ENCODE results near the gene HAGH. TPM values are rescaled to one million over a fixed set of nuclear protein-coding genes. Genes with fewer than 3 reads are reported as not detected.

HAGH gene
- total RNA-seq, 1 donor = 32.9 TPM

DNA sequence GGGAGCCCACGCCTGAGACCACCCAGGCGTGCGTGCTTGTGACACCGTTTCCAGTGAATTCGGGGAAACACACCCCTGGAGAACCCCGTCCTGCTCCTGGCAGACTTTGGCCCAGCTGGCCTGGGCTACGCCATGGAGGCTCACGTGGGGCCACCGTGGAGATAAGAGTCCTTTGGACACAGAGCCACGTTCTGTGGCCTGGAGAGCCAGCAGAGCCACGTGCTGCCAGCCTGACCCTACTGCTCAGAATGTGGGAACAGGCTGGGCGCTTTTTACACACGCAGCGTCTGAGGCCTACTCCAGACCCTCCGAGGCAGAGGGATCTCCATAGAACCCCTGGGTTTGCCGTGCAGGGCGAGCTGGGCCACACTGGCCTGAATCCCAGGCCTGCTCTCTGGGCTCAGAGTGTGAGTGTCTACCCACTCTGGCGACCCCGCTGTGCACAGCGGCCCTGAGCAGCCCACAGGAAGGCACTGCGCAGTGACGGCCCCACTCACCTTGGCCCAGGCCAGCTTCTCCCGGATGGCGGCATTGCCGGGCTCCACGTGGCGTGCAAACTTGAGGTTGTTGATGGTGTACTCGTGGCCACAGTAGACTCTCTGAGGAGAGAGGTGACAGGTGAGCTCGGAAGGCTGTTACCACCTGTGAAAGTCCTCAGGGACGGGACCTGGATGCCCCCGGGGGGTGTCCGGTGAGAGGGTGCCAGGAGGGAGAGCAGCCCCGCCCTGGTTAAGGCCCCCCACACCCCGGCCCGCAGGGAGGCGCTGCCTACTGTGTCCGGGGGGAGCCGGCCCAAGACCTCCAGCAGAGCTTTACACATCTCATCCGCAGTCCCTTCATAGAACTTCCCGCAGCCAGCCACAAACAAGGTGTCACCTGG lies 10.0 kb downstream of the HAGH start:
- Histone ChIP-seq H3K4me3 (ENCODE audit: insufficient read depth, low read length) (no peak overlapping the region), H3K4me2 (ENCODE audit: insufficient read depth, low read length) (no peak overlapping the region), H3K9me3 (ENCODE audit: low read depth, low read length) (no peaks in the 10 kb centered on the region), H2AFZ (ENCODE audit: low read length) (no peak overlapping the region), H3K79me2 (ENCODE audit: insufficient read depth, low read length) (peaks cover 2% of the 10 kb centered on the region), H4K20me1 (ENCODE audit: insufficient read depth, low read length) (no peaks in the 10 kb centered on the region), H3K36me3 (ENCODE audit: insufficient read depth, low read length) (peaks cover 17% of the 10 kb centered on the region), H3K4me1 (ENCODE audit: insufficient read depth, low read length) (peaks cover 3% of the 10 kb centered on the region), H3K27me3 (ENCODE audit: insufficient read depth, low read length) (no peaks in the 10 kb centered on the region), H3K27ac (ENCODE audit: low read depth, low read length) (no peak overlapping the region)
- DNase-seq (ENCODE audit: insufficient read length, low spot score, missing footprints) = no peak
- TF ChIP-seq, protein P1, sequence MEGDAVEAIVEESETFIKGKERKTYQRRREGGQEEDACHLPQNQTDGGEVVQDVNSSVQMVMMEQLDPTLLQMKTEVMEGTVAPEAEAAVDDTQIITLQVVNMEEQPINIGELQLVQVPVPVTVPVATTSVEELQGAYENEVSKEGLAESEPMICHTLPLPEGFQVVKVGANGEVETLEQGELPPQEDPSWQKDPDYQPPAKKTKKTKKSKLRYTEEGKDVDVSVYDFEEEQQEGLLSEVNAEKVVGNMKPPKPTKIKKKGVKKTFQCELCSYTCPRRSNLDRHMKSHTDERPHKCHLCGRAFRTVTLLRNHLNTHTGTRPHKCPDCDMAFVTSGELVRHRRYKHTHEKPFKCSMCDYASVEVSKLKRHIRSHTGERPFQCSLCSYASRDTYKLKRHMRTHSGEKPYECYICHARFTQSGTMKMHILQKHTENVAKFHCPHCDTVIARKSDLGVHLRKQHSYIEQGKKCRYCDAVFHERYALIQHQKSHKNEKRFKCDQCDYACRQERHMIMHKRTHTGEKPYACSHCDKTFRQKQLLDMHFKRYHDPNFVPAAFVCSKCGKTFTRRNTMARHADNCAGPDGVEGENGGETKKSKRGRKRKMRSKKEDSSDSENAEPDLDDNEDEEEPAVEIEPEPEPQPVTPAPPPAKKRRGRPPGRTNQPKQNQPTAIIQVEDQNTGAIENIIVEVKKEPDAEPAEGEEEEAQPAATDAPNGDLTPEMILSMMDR (IDR thresholded peaks at IDR 0.05; ENCODE audit: extremely low read depth, low read depth, low read length) = no peak

DNA sequence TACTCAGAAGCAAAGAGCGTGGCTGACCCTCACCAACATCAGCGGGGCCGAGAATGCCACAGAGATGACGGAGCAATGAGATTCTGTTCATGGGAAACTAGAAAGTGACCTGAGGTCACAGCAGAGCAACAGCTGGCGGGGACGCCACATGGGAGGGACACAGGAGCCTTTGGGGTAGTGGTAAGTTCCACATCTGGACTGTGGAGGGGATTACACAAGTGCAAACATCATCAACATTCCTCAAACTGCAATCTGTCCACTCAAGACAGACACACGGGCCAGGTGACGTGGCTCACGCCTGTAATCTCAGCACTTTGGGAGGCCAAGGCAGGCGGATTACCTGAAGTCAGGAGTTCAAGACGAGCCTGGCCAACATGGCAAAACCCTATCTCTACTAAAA lies 11.2 kb downstream of the HAGH start:
- Histone ChIP-seq H3K4me2 (ENCODE audit: insufficient read depth, low read length) (no peak overlapping the region), H3K4me1 (ENCODE audit: insufficient read depth, low read length) (peaks cover 3% of the 10 kb centered on the region), H3K4me3 (ENCODE audit: insufficient read depth, low read length) (no peak overlapping the region), H3K9me3 (ENCODE audit: low read depth, low read length) (no peaks in the 10 kb centered on the region), H3K27me3 (ENCODE audit: insufficient read depth, low read length) (no peaks in the 10 kb centered on the region), H3K79me2 (ENCODE audit: insufficient read depth, low read length) (no peaks in the 10 kb centered on the region), H4K20me1 (ENCODE audit: insufficient read depth, low read length) (no peaks in the 10 kb centered on the region), H3K36me3 (ENCODE audit: insufficient read depth, low read length) (peaks cover 19% of the 10 kb centered on the region), H3K27ac (ENCODE audit: low read depth, low read length) (no peak overlapping the region), H2AFZ (ENCODE audit: low read length) (no peak overlapping the region)
- DNase-seq (ENCODE audit: insufficient read length, low spot score, missing footprints) = no peak
- TF ChIP-seq, protein P1 (IDR thresholded peaks at IDR 0.05; ENCODE audit: extremely low read depth, low read depth, low read length) = no peak

DNA sequence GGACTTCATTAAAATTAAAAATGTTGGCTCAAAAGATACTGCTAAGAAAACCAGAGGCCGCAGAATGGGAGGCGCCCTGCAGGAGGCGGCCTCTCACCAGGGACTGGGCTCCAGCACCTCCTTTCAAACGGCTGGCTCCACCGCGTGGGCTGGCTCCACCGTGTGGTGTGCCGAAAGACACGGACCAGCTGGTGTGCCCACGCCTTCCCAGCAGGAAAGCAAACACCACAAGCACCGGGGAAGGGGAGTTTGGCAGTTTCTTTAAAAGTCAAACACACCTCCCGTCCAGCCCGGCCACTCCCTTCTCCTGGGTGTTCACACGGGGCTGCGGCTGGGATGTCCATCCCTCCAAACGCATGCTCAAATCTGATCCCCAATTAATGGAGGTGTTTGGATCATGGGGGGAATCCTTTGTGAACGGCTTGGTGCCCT lies 13.9 kb downstream of the HAGH start:
- peak overlapping the region; percentile 30 for H3K4me3 ChIP-seq (ENCODE audit: insufficient read depth, low read length)
- peak; percentile 98 for DNase-seq (ENCODE audit: insufficient read length, low spot score, missing footprints)
- TF ChIP-seq, protein P1 (IDR thresholded peaks at IDR 0.05; ENCODE audit: extremely low read depth, low read depth, low read length) = peak; percentile 52
- H3K4me1 ChIP-seq (ENCODE audit: insufficient read depth, low read length) = peaks cover 3% of the 10 kb centered on the region
- no peaks in the 10 kb centered on the region for H4K20me1 ChIP-seq (ENCODE audit: insufficient read depth, low read length)
- peaks cover 25% of the 10 kb centered on the region for H3K36me3 ChIP-seq (ENCODE audit: insufficient read depth, low read length)
- no peaks in the 10 kb centered on the region for H3K27me3 ChIP-seq (ENCODE audit: insufficient read depth, low read length)
- H2AFZ ChIP-seq (ENCODE audit: low read length) = peak overlapping the region; percentile 69
- no peaks in the 10 kb centered on the region for H3K79me2 ChIP-seq (ENCODE audit: insufficient read depth, low read length)
- no peak overlapping the region for H3K27ac ChIP-seq (ENCODE audit: low read depth, low read length)
- no peaks in the 10 kb centered on the region for H3K9me3 ChIP-seq (ENCODE audit: low read depth, low read length)
- H3K4me2 ChIP-seq (ENCODE audit: insufficient read depth, low read length) = peak overlapping the region; percentile 51

DNA sequence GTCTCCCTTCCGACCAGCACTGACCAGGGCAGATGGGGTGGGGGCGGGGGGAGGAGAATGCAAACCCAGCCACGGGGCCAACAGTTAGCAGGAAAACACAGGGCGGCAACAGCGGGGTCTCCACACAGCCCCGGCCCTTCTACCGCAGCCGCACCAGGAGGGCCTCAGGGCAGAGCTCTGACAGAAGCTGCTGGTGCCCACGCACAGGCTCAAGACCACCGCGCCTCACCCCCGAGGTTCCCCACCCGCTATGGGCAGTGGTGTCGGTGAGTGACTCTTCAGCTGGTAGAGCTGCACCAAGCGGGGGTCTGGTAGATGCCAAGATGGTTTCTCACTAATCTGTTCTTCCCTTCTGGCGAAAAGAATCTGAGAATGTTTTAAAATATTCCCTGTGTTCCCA lies 16.1 kb downstream of the HAGH start:
- Histone ChIP-seq H3K4me3 (ENCODE audit: insufficient read depth, low read length) (no peak overlapping the region), H2AFZ (ENCODE audit: low read length) (no peak overlapping the region), H3K36me3 (ENCODE audit: insufficient read depth, low read length) (peaks cover 19% of the 10 kb centered on the region), H3K79me2 (ENCODE audit: insufficient read depth, low read length) (no peaks in the 10 kb centered on the region), H3K9me3 (ENCODE audit: low read depth, low read length) (no peaks in the 10 kb centered on the region), H4K20me1 (ENCODE audit: insufficient read depth, low read length) (no peaks in the 10 kb centered on the region), H3K27ac (ENCODE audit: low read depth, low read length) (no peak overlapping the region), H3K4me2 (ENCODE audit: insufficient read depth, low read length) (no peak overlapping the region), H3K4me1 (ENCODE audit: insufficient read depth, low read length) (peaks cover 3% of the 10 kb centered on the region), H3K27me3 (ENCODE audit: insufficient read depth, low read length) (no peaks in the 10 kb centered on the region)
- no peak for DNase-seq (ENCODE audit: insufficient read length, low spot score, missing footprints)
- TF ChIP-seq, protein P1 (IDR thresholded peaks at IDR 0.05; ENCODE audit: extremely low read depth, low read depth, low read length) = no peak

All from osteoblast (primary cell).